ENCODE results near the gene CCDC71. TPM values are rescaled to one million over a fixed set of nuclear protein-coding genes. Genes with fewer than 3 reads are reported as not detected.

The CCDC71 gene
- total RNA-seq, 2 experiments from 2014 or later, result 21.8 to 22.7 TPM

DNA sequence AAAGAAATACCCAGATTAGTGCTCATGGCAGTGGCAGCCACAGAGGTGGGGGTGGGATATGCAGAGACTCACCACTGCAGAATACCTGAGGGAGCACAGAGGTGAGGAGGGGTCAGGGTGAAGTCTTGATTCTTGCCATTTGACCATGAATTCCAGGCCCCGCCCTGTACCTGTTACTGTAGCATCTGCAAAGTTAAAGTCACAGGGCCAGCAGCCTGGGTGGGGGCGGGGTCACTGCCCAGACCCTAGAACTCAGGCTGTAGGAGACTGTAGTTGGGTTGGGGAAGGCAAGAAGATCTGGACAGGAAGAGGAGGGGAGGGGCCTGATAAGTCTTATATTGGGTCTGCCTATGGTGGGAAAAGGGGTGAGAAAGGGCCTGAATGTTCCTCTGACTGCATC lies 14.5 kb downstream of the CCDC71 start:
- no peak for ATAC-seq
- Mint-ChIP-seq H3K4me1 (ENCODE audit: low read depth) (no peaks in the 10 kb centered on the region), H3K9me3 (ENCODE audit: insufficient read depth) (no peaks in the 10 kb centered on the region), H3K27me3 (ENCODE audit: low read depth) (no peaks in the 10 kb centered on the region), H3K4me3 (no peak overlapping the region), H3K27ac (no peak overlapping the region), H3K36me3 (ENCODE audit: low read depth) (no peaks in the 10 kb centered on the region)
- POLR2A ChIA-PET, result interaction anchor here (0.7 kb wide), 1 partner anchor 30 kb away, joined by 3 read pairs; no protein-coding TSS in a partner anchor
- CTCF ChIA-PET, result no interaction called here
- DNase-seq, result no peak

DNA sequence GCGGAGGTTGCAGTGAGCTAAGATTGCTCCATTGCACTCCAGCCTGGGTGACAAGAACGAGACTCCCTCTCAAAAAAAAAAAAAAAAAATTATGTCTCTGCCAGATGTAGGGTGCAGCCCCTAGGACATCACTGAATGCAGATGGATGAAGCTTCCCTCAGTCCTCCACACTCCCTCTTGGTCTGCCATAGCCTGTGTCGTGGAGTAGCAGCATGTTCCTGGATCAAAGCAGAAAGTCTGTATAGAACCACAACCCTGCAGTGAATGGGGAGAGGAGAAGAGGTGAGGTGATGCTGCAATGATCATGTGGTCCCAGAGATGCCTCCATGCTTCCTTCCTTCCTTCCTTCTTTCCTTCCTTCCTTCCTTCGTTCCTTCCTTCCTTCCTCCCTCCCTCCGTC lies 18.0 kb downstream of the CCDC71 start:
- DNase-seq (no peak), ATAC-seq (no peak)
- Mint-ChIP-seq H3K27ac (no peak overlapping the region), H3K4me3 (no peak overlapping the region), H3K9me3 (ENCODE audit: insufficient read depth) (no peaks in the 10 kb centered on the region), H3K36me3 (ENCODE audit: low read depth) (no peaks in the 10 kb centered on the region), H3K27me3 (ENCODE audit: low read depth) (no peaks in the 10 kb centered on the region), H3K4me1 (ENCODE audit: low read depth) (no peaks in the 10 kb centered on the region)
- CTCF ChIA-PET, result no interaction called here
- POLR2A ChIA-PET, result no interaction called here

DNA sequence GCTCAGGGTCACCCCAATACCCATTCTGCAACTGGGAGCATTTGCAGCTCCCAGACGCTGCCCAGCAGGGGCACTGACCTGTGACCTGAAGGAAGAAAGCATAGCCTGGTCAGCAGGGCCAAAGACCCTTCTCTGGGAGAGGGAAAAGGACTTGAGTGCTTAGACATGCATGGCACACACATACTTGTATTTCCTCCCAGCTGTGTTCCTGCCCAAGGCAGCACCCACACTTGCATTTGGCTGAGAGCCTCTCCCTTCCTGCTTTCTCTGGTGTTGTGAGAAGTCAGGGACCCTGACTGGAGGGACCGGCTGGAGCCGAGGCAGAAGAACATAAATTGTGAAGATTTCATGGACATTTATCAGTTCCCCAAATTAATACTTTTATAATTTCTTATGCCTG lies 26.1 kb downstream of the CCDC71 start:
- H3K4me1 Mint-ChIP-seq (ENCODE audit: low read depth), result peaks cover 2% of the 10 kb centered on the region
- H3K9me3 Mint-ChIP-seq (ENCODE audit: insufficient read depth), result no peaks in the 10 kb centered on the region
- no peak overlapping the region for H3K4me3 Mint-ChIP-seq
- no peaks in the 10 kb centered on the region for H3K36me3 Mint-ChIP-seq (ENCODE audit: low read depth)
- peaks cover 4% of the 10 kb centered on the region for H3K27me3 Mint-ChIP-seq (ENCODE audit: low read depth)
- CTCF ChIA-PET, result no interaction called here
- H3K27ac Mint-ChIP-seq, result no peak overlapping the region
- ATAC-seq (no peak), DNase-seq (no peak)
- POLR2A ChIA-PET, result no interaction called here

DNA sequence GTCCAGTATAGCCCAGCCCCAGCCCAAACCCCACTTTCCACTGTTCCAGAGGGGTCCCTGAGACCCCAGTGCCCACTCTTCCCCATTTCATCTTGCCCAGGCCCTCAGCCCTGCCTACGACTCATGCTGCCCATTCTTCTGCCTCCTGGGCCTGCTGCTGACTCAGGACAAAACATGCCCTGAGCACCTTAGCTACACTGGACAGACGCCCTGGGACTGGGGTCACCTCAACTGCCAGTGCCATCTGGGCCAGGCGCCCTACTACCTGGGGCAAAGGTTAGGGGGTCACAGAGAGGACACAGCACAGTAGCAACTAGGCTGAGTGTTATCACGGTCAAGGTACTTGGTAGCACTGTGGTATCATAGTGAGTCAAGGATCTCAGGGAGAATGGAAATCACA lies 30.6 kb downstream of the CCDC71 start:
- H3K27me3 Mint-ChIP-seq (ENCODE audit: low read depth), result peaks cover 14% of the 10 kb centered on the region
- no peak overlapping the region for H3K27ac Mint-ChIP-seq
- H3K9me3 Mint-ChIP-seq (ENCODE audit: insufficient read depth), result no peaks in the 10 kb centered on the region
- ChIA-PET CTCF (no interaction called here), POLR2A (no interaction called here)
- DNase-seq (no peak), ATAC-seq (no peak)
- H3K36me3 Mint-ChIP-seq (ENCODE audit: low read depth), result no peaks in the 10 kb centered on the region
- H3K4me3 Mint-ChIP-seq, result no peak overlapping the region
- peaks cover 8% of the 10 kb centered on the region for H3K4me1 Mint-ChIP-seq (ENCODE audit: low read depth)

DNA sequence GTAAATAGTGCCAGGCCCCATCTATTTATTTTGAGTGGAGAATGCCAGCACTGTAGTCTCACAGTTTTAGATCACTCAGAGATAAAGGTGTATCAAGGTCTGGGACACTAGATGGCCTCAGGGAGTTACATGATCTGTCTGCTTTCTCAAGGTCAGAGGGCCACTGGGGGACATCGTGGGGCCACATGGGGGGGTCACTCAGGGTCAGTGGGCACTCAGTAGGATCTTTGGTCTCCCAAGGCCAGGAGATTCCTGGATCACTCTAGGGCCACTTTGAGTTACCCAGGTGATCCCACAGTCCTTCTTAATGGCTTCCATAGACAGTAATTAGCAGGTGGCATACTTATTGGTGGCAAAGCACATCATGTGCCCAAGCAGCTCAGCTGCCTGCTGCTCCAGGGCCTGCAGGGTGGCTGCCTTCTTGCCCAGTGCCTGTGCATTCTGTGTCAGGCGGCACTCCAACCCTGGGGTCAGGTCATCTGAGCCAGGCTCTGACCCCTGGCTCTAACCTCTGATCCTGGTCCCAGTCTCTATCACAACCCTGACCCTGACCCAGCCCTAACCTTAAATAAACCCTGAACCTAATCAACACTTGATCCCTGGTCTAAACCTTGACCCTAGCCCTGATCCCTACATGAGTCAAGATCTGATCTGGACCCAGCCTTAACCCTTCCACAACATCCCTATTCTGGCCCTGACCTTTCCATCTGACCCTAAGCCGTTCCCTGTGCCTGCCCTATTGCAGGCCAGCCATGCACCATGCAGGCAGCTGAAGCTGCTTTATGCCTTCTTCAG lies 31.5 kb downstream of the CCDC71 start:
- no peaks in the 10 kb centered on the region for H3K36me3 Mint-ChIP-seq (ENCODE audit: low read depth)
- H3K4me3 Mint-ChIP-seq, result no peak overlapping the region
- ChIA-PET POLR2A (no interaction called here), CTCF (no interaction called here)
- no peak overlapping the region for H3K27ac Mint-ChIP-seq
- DNase-seq (no peak), ATAC-seq (no peak)
- H3K4me1 Mint-ChIP-seq (ENCODE audit: low read depth), result peaks cover 8% of the 10 kb centered on the region
- H3K27me3 Mint-ChIP-seq (ENCODE audit: low read depth), result peaks cover 14% of the 10 kb centered on the region
- no peaks in the 10 kb centered on the region for H3K9me3 Mint-ChIP-seq (ENCODE audit: insufficient read depth)

DNA sequence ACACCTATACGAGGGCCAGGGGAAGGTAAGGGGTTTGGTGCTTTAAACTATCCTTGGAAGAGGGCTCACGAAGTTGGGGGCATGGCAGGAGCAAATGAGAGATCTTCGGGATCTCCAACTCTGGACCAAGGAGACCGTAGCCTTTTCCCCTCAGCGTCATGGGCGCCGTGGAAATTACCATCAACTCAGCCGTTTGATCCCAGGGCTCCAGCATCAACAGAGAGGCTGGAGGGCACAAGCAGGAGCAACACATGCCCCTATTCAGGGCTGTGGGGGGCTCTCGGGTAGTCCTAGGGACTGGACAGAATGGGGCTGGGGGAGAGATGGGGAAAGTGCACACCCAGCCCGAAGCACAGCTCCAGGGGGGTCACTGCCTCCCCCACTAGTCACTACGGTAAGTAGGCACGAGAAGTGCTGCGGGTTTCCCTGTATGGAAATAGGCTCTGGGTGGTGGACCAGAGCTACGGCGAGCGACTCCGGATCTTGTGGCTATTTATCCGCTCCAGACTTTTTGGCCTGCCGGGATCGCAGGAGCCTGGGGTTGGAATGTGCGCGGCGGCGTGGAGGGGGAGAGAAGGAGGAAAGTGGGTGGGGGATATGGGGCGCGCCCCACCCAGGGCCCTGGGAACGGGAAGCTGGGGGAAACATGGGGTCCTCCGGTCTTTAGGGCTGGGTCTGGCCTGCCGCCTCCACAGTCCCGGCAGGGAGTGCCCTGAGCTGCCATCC lies 32.7 kb downstream of the CCDC71 start:
- H3K4me1 Mint-ChIP-seq (ENCODE audit: low read depth), result peaks cover 13% of the 10 kb centered on the region
- CTCF ChIA-PET, result interaction anchor here (1.0 kb wide), 1 partner anchor 316 kb away, joined by 3 read pairs; no protein-coding TSS in a partner anchor
- no peak overlapping the region for H3K4me3 Mint-ChIP-seq
- DNase-seq (no peak), ATAC-seq (no peak)
- peaks cover 14% of the 10 kb centered on the region for H3K27me3 Mint-ChIP-seq (ENCODE audit: low read depth)
- H3K9me3 Mint-ChIP-seq (ENCODE audit: insufficient read depth), result no peaks in the 10 kb centered on the region
- POLR2A ChIA-PET, result no interaction called here
- H3K36me3 Mint-ChIP-seq (ENCODE audit: low read depth), result no peaks in the 10 kb centered on the region
- H3K27ac Mint-ChIP-seq, result no peak overlapping the region

DNA sequence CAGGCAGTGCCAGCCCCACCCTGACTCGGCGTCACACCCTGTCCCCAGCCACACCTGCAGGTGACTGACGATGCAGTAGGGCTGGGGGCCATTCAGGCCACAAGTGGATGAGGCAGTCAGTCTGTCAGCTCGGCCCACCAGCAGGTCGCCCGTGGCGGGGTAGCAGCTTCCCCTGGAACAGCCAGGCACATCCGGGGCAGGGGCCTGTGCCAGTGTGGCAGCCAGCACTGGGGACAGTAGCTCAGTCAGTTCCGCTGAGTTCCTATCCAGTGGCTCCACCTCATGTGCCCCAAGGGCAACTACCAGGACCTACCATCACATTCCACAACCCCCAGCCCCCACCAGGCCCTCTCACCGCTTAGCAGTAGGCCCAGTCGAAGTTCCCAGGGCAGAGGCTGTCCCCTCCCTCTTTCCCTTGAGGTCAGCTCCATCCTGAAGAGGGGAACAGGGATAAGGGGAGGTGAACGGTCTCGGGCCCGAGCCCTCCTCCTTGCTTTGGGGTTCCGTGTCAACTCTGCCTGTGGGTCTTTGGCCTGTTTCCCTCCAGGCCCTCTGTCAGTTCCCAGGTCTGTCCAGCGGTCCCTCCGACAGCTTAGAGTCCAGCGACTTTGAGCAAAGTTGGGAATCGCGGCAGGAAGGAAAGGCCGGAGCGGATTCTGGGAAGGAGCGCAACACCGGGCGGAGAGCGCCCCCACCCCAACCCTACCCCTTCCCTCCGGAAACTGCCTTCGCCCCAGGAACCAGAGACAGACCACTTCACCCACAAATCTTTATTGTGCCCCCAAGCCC lies 33.5 kb downstream of the CCDC71 start, which contains the start of gene LAMB2:
LAMB2 (minus strand) TSS at position 614 of the 789 bp plus-strand sequence; CDS start at position 431, 183 bp downstream.
- ATAC-seq, result peak; percentile 18

DNA sequence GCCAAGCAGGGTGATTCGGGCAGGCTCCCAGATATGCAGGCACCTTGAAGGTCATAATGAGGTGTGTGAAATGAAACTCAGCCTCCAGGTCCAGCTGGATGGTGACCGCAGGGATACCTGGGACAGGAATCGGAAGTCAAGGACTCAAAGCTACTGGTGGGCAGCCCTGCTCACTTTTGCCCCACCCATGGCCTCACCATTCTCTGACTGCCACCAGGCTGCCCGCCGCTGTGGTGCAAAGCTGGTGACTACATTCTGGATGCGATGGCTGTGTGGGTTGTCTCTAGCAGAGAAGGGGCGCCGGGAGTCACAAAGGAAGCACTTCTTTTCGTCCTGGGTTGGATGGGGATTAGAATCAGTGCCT lies 34.1 kb downstream of the CCDC71 start:
- no peak for ATAC-seq
- Mint-ChIP-seq H3K27me3 (ENCODE audit: low read depth) (peaks cover 10% of the 10 kb centered on the region), H3K4me1 (ENCODE audit: low read depth) (peaks cover 13% of the 10 kb centered on the region), H3K4me3 (no peak overlapping the region), H3K27ac (no peak overlapping the region), H3K9me3 (ENCODE audit: insufficient read depth) (no peaks in the 10 kb centered on the region), H3K36me3 (ENCODE audit: low read depth) (no peaks in the 10 kb centered on the region)
- POLR2A ChIA-PET, result no interaction called here
- CTCF ChIA-PET, result interaction anchor here (1.0 kb wide), 1 partner anchor 39 kb away, joined by 4 read pairs; the partner anchor contains the start of gene KLHDC8B
- no peak for DNase-seq

More for the DNA sequence above, 33.5 kb downstream of the CCDC71 start, which contains the start of gene LAMB2:
- no peak for DNase-seq
- ChIA-PET POLR2A (no interaction called here), CTCF (interaction anchor here (1.0 kb wide), 1 partner anchor 317 kb away, joined by 3 read pairs; no protein-coding TSS in a partner anchor)
- Mint-ChIP-seq H3K36me3 (ENCODE audit: low read depth) (no peaks in the 10 kb centered on the region), H3K9me3 (ENCODE audit: insufficient read depth) (no peaks in the 10 kb centered on the region), H3K27me3 (ENCODE audit: low read depth) (peaks cover 12% of the 10 kb centered on the region), H3K4me1 (ENCODE audit: low read depth) (peaks cover 13% of the 10 kb centered on the region), H3K27ac (no peak within 1 kb of the TSS), H3K4me3 (no peak within 1 kb of the TSS)

DNA sequence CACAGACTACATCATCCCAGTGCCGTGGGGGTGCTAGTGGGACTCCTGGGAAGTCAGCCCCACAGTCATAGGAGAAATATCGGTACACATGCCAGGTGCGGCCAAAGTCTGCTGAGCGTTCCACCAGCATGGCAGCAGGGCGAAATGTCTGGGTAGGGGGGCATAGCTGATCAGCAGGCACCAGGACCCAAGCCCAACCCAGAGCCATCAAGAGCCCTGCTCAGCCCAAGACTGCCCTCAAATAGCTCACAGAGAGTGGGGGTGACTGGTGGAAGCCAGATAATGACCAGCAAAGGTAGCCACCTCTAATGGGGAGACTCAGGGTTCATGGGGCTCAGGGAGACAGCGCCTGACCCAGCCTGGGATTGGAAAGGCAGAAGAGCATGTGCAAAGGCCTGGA lies 34.6 kb downstream of the CCDC71 start:
- Mint-ChIP-seq H3K36me3 (ENCODE audit: low read depth) (no peaks in the 10 kb centered on the region), H3K27me3 (ENCODE audit: low read depth) (peaks cover 10% of the 10 kb centered on the region), H3K4me1 (ENCODE audit: low read depth) (peaks cover 13% of the 10 kb centered on the region), H3K27ac (no peak overlapping the region), H3K9me3 (ENCODE audit: insufficient read depth) (no peaks in the 10 kb centered on the region), H3K4me3 (no peak overlapping the region)
- POLR2A ChIA-PET, result no interaction called here
- ATAC-seq (no peak), DNase-seq (no peak)
- CTCF ChIA-PET, result interaction anchor here (1.0 kb wide), 1 partner anchor 39 kb away, joined by 4 read pairs; the partner anchor contains the start of gene KLHDC8B

DNA sequence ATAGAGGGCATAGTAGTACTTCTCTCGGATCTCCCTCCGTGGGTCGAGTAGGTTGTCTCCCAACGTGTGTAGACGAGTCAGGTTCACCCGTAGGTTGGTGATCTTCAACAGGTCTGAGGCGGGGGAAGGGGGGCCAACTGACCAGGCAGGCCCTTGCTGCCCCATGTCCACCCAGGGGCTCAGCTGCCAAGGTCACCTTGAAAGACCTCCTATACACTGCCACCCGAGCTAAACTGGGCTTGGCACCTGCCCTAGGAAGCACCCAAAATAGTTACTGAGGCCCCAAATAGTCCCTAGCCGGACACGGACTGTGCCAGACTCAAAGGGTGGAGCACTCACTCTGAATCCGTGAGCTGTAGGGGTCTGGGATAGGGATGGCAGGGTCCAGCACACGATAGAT lies 35.1 kb downstream of the CCDC71 start:
- CTCF ChIA-PET, result interaction anchor here (1.0 kb wide), 1 partner anchor 40 kb away, joined by 4 read pairs; the partner anchor contains the start of gene KLHDC8B
- ATAC-seq, result no peak
- POLR2A ChIA-PET, result no interaction called here
- Mint-ChIP-seq H3K27me3 (ENCODE audit: low read depth) (peaks cover 10% of the 10 kb centered on the region), H3K36me3 (ENCODE audit: low read depth) (no peaks in the 10 kb centered on the region), H3K4me3 (no peak overlapping the region), H3K27ac (no peak overlapping the region), H3K4me1 (ENCODE audit: low read depth) (peaks cover 13% of the 10 kb centered on the region), H3K9me3 (ENCODE audit: insufficient read depth) (no peaks in the 10 kb centered on the region)
- no peak for DNase-seq

DNA sequence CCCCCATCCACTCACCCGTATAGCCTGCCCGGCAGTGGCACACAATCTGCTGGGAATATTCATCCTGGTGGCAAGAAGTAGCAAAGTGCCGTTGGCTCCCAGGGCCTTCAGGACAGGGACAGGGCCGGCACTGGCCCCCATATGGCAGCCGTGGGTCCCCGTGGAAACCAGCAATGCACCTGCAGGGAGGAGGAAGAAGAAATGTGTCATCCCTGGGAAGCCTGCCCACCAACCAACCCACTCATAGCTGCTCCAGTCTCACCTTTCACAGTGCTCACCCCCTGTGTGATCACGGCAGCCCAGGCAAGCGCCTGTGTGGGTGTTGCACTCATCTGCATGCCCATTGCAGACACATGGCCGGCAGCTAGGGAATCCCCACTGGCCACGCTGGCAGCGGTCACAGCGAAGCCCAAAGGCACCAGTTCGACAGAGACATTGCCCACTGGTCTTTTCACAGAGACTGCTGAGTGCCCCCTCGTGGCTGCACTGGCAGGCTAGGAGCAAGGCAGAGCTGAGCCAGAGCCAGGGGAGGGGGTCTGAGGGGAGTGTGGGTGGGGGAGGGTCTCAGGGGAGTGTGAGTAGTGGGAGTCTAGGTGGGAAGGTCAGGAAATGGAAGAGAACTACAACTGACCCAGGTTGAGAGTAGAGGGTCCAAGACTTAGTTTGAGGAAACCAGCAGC lies 41.0 kb downstream of the CCDC71 start:
- Mint-ChIP-seq H3K9me3 (ENCODE audit: insufficient read depth) (no peaks in the 10 kb centered on the region), H3K27ac (no peak overlapping the region), H3K4me3 (no peak overlapping the region), H3K36me3 (ENCODE audit: low read depth) (peaks cover 1% of the 10 kb centered on the region), H3K27me3 (ENCODE audit: low read depth) (no peaks in the 10 kb centered on the region), H3K4me1 (ENCODE audit: low read depth) (peaks cover 18% of the 10 kb centered on the region)
- ChIA-PET POLR2A (no interaction called here), CTCF (interaction anchor here (0.5 kb wide), 1 partner anchor 342 kb away, joined by 3 read pairs; no protein-coding TSS in a partner anchor)
- DNase-seq (no peak), ATAC-seq (no peak)
